ENCODE measurements around the gene DLG4.

Gene DLG4

DNA sequence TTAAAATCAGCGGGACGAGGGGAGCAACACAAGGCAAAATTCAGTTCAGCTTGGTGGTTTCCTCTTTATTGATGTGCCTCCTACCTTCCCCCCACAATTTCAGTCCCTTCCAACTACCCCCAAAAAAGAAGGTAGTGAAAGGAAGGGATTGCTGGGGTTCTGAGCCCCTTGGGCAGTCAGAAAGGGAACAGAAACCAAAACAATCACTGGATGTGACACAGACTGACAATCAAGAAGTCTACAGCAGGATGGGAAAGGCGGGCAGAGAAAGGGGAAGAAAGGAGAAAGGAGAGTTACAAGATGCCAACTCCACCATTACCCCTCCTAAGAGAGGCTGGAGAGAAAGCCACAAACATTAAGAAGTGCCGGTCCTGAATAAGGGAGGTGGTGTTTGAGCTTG is 20.7 kb upstream of the DLG4 start:
- no peaks in the 10 kb centered on the region for H3K9me2 ChIP-seq (replicated peaks; ENCODE audit: control insufficient read depth, low read length)
- peaks cover 49% of the 10 kb centered on the region for H3F3A ChIP-seq (ENCODE audit: control insufficient read depth, insufficient read depth)
- H3K27me3 ChIP-seq (ENCODE audit: control insufficient read depth, low read length) = no peaks in the 10 kb centered on the region
- H3K9me3 ChIP-seq (ENCODE audit: control insufficient read depth, insufficient read depth, low read length) = no peaks in the 10 kb centered on the region
- TF ChIP-seq, protein P1, sequence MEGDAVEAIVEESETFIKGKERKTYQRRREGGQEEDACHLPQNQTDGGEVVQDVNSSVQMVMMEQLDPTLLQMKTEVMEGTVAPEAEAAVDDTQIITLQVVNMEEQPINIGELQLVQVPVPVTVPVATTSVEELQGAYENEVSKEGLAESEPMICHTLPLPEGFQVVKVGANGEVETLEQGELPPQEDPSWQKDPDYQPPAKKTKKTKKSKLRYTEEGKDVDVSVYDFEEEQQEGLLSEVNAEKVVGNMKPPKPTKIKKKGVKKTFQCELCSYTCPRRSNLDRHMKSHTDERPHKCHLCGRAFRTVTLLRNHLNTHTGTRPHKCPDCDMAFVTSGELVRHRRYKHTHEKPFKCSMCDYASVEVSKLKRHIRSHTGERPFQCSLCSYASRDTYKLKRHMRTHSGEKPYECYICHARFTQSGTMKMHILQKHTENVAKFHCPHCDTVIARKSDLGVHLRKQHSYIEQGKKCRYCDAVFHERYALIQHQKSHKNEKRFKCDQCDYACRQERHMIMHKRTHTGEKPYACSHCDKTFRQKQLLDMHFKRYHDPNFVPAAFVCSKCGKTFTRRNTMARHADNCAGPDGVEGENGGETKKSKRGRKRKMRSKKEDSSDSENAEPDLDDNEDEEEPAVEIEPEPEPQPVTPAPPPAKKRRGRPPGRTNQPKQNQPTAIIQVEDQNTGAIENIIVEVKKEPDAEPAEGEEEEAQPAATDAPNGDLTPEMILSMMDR (IDR thresholded peaks at IDR 0.05; ENCODE audit: low read depth, low read length, poor library complexity, severe bottlenecking) = no peak
- no peak for TF ChIP-seq EZH2phosphoT487 (IDR thresholded peaks at IDR 0.05; ENCODE audit: borderline replicate concordance, low read length)
- H3K4me2 ChIP-seq (ENCODE audit: low read length) = peak overlapping the region; percentile 97
- H3K79me2 ChIP-seq (ENCODE audit: control insufficient read depth, low read length) = peaks cover 60% of the 10 kb centered on the region
- H3K4me3 ChIP-seq (ENCODE audit: low read length) = peak overlapping the region; percentile 100
- peak overlapping the region; percentile 78 for H3K27ac ChIP-seq (ENCODE audit: low read depth, low read length)
- H4K20me1 ChIP-seq (ENCODE audit: control insufficient read depth, insufficient read depth, low read depth, low read length) = peaks cover 8% of the 10 kb centered on the region; the same call in 1 of the 2 replicates
- H3K36me3 ChIP-seq (ENCODE audit: control insufficient read depth, low read length) = peaks cover 64% of the 10 kb centered on the region
- peaks cover 51% of the 10 kb centered on the region for H3K4me1 ChIP-seq (ENCODE audit: control insufficient read depth, low read length)

DNA sequence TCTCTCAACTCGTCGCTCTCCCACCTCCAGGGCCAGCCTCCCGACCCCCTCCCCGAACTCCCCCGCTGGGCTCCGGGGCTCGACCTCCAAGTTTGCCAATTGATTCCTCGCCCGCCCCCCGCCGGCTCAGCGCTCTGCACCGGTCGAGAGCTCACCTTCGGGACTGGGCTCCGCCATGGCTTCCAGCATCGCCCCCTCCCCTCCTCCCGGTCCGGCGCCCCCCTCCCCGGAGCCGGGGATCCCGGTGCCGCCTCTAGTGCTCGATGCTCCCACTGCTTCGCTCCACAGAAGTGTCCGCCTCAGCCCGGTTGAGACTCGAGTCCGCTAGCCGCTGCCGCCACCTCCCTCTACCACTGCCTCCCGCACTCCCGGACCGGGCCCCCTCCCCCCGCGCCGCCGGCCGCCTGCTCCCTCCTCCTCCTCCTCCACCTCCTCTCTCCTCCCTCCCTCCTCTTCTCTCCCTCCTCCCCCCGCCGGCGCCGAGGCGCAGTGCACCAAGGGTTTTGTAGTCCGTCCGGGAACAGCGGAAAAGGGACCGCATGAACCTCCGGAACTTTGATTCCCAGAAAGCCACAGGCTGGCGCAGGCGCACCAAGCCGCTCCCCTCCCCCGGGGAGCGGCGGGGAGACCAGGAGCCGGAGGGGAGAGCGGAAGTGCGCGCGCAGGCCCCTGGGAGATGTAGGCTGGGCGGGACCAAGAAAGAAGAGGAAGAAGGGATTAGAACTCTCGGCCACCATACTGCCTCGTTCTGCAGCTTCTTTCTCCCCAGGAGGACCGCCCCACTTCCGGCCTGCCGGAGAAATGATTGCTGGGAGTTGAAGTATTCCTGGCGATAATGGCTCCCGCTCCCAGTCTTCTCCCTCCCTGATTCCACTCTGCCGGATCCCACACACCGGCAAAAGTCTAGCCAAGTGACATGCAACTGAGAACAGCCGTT is 19.7 kb upstream of the DLG4 start, which contains the start of gene PHF23:
TSS of gene PHF23 (minus strand) at position 367 of the 937 bp plus-strand sequence. CDS start at position 189, 178 bp downstream.
- Histone ChIP-seq H3K27ac (ENCODE audit: low read depth, low read length) (peak within 1 kb of the TSS; percentile 84), H3K4me2 (ENCODE audit: low read length) (peak within 1 kb of the TSS; percentile 97), H3F3A (ENCODE audit: control insufficient read depth, insufficient read depth) (peaks cover 52% of the 10 kb centered on the region), H3K9me2 (replicated peaks; ENCODE audit: control insufficient read depth, low read length) (no peaks in the 10 kb centered on the region), H3K4me1 (ENCODE audit: control insufficient read depth, low read length) (peaks cover 60% of the 10 kb centered on the region), H3K27me3 (ENCODE audit: control insufficient read depth, low read length) (no peaks in the 10 kb centered on the region), H4K20me1 (ENCODE audit: control insufficient read depth, insufficient read depth, low read depth, low read length) (peaks cover 8% of the 10 kb centered on the region; the same call in 1 of the 2 replicates), H3K79me2 (ENCODE audit: control insufficient read depth, low read length) (peaks cover 63% of the 10 kb centered on the region), H3K4me3 (ENCODE audit: low read length) (peak within 1 kb of the TSS; percentile 100), H3K36me3 (ENCODE audit: control insufficient read depth, low read length) (peaks cover 67% of the 10 kb centered on the region), H3K9me3 (ENCODE audit: control insufficient read depth, insufficient read depth, low read length) (no peaks in the 10 kb centered on the region)
- no peak for TF ChIP-seq EZH2phosphoT487 (IDR thresholded peaks at IDR 0.05; ENCODE audit: borderline replicate concordance, low read length)
- TF ChIP-seq, protein P1 (IDR thresholded peaks at IDR 0.05; ENCODE audit: low read depth, low read length, poor library complexity, severe bottlenecking) = no peak

DNA sequence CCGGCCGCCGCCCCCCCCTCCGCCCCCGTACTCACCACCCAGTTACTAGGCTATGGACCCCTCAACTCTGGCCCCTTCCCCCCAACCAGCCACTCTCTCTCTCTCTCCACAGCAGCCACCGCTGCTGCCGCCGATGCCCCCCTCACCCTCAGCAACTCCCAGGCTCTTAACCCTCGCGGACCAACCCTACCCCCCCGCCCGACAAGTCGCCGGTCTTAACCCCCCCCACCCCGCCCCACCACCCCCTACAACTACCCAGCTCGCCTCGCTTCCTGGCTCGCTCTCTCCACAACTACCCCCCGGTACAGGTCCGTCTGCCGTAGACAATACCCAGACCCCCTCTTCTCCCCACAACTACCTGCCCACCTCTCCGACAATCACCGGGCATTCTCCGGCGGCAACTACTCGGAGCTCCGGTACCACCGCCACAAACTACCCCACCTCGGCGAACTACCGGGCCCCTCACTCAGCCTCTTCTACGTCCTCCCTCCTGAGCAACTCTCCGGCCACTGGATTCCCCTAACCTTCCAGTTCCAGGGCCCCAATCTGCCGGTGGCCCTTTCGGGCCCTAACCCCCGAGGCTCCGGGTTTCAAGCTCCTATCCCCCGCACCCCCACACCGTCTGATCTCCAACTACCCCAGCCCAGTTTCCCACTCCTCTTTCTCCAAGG is 18.9 kb upstream of the DLG4 start:
- peaks cover 65% of the 10 kb centered on the region for H3K36me3 ChIP-seq (ENCODE audit: control insufficient read depth, low read length)
- peak overlapping the region; percentile 76 for H3K4me2 ChIP-seq (ENCODE audit: low read length)
- H3K27ac ChIP-seq (ENCODE audit: low read depth, low read length) = peak overlapping the region; percentile 84
- H3K9me3 ChIP-seq (ENCODE audit: control insufficient read depth, insufficient read depth, low read length) = no peaks in the 10 kb centered on the region
- no peak for TF ChIP-seq EZH2phosphoT487 (IDR thresholded peaks at IDR 0.05; ENCODE audit: borderline replicate concordance, low read length)
- TF ChIP-seq, protein P1 (IDR thresholded peaks at IDR 0.05; ENCODE audit: low read depth, low read length, poor library complexity, severe bottlenecking) = no peak
- H3K79me2 ChIP-seq (ENCODE audit: control insufficient read depth, low read length) = peaks cover 69% of the 10 kb centered on the region
- no peaks in the 10 kb centered on the region for H3K9me2 ChIP-seq (replicated peaks; ENCODE audit: control insufficient read depth, low read length)
- peaks cover 8% of the 10 kb centered on the region; the same call in 1 of the 2 replicates for H4K20me1 ChIP-seq (ENCODE audit: control insufficient read depth, insufficient read depth, low read depth, low read length)
- peaks cover 51% of the 10 kb centered on the region for H3F3A ChIP-seq (ENCODE audit: control insufficient read depth, insufficient read depth)
- H3K4me1 ChIP-seq (ENCODE audit: control insufficient read depth, low read length) = peaks cover 60% of the 10 kb centered on the region
- peak overlapping the region; percentile 97 for H3K4me3 ChIP-seq (ENCODE audit: low read length)
- no peaks in the 10 kb centered on the region for H3K27me3 ChIP-seq (ENCODE audit: control insufficient read depth, low read length)

All from DOHH2 (cell line).